DOHH2 (cell line): Measurements from ENCODE around the gene GAS2L1.

Source experiments
- H3F3A ChIP-seq: fragments of 200-600 bp; sonication (generic), shearing (Covaris generic); 2 replicates; pipeline ENCODE4 v1.6.0; 2016; ENCODE audit warnings: antibody characterized with exemption, mild to moderate bottlenecking; ENCODE audit not compliant: control insufficient read depth, insufficient read depth
- H3K27ac ChIP-seq: fragments of 200-600 bp; sonication (generic); 2 replicates; pipeline ENCODE4 v1.5.1; 2014; ENCODE audit warnings: low read depth, mild to moderate bottlenecking, low read length, moderate library complexity
- H3K27me3 ChIP-seq: fragments of 200-600 bp; sonication (generic); 2 replicates; pipeline ENCODE4 v1.6.1; 2014; ENCODE audit warnings: mild to moderate bottlenecking, low read length, mixed read lengths; ENCODE audit not compliant: control insufficient read depth
- H3K36me3 ChIP-seq: fragments of 200-600 bp; sonication (generic); 2 replicates; pipeline ENCODE4 v1.6.1; 2014; ENCODE audit warnings: mild to moderate bottlenecking, low read length, moderate library complexity, mixed read lengths; ENCODE audit not compliant: control insufficient read depth
- H3K4me1 ChIP-seq: fragments of 200-600 bp; sonication (generic); 2 replicates; pipeline ENCODE4 v1.6.1; 2014; ENCODE audit warnings: mild to moderate bottlenecking, low read length, mixed read lengths; ENCODE audit not compliant: control insufficient read depth
- H3K4me2 ChIP-seq: fragments of 200-600 bp; sonication (generic); 2 replicates; pipeline ENCODE4 v1.6.0; 2014; ENCODE audit warnings: mild to moderate bottlenecking, low read length, moderate library complexity
- H3K4me3 ChIP-seq: fragments of 200-600 bp; sonication (generic); 2 replicates; pipeline ENCODE4 v1.5.1; 2014; ENCODE audit warnings: mild to moderate bottlenecking, low read length, mixed read lengths
- H3K79me2 ChIP-seq: fragments of 200-600 bp; sonication (generic); 2 replicates; pipeline ENCODE4 v1.6.1; 2014; ENCODE audit warnings: mild to moderate bottlenecking, low read length, mixed read lengths; ENCODE audit not compliant: control insufficient read depth
- H3K9me2 ChIP-seq: fragments of 200-600 bp; sonication (generic); replicated peaks from 2 replicates; pipeline ENCODE4 v1.6.1; 2014; ENCODE audit warnings: mild to moderate bottlenecking, low read length, mixed read lengths; ENCODE audit not compliant: control insufficient read depth
- H3K9me3 ChIP-seq: fragments of 200-600 bp; sonication (generic); 2 replicates; pipeline ENCODE4 v1.6.1; 2014; ENCODE audit warnings: antibody characterized with exemption, low read length, mixed read lengths; ENCODE audit not compliant: control insufficient read depth, insufficient read depth
- H4K20me1 ChIP-seq: fragments of 200-600 bp; sonication (generic); 2 replicates; pipeline ENCODE4 v1.6.0; 2014; ENCODE audit warnings: low read depth, mild to moderate bottlenecking, antibody characterized with exemption, low read length, moderate library complexity; ENCODE audit not compliant: control insufficient read depth, insufficient read depth
- CTCF ChIP-seq: fragments of 200-600 bp; sonication (generic); IDR thresholded peaks from one replicate; pipeline ENCODE4 v1.5.1; 2014; ENCODE audit warnings: antibody characterized with exemption, mild to moderate bottlenecking, low read depth, low read length; ENCODE audit not compliant: poor library complexity, severe bottlenecking
- EZH2phosphoT487 ChIP-seq: fragments of 200-600 bp; sonication (generic); IDR thresholded peaks from 2 replicates; pipeline ENCODE4 v1.6.1; 2017; ENCODE audit warnings: borderline replicate concordance, mild to moderate bottlenecking, antibody characterized with exemption, low read length, moderate library complexity, mixed read lengths

Gene GAS2L1

GRCh38 chr22:29342177-29342576 lies 35.7 kb downstream of the GAS2L1 start:
- no peaks in the 10 kb centered on the region for H3F3A ChIP-seq
- H3K36me3 ChIP-seq: peaks cover 88% of the 10 kb centered on the region
- no peaks in the 10 kb centered on the region for H3K79me2 ChIP-seq
- H3K9me3 ChIP-seq: no peaks in the 10 kb centered on the region
- H3K4me2 ChIP-seq: no peak overlapping the region
- no peaks in the 10 kb centered on the region for H3K9me2 ChIP-seq
- H3K27ac ChIP-seq: no peak overlapping the region
- TF ChIP-seq CTCF (no peak), EZH2phosphoT487 (no peak)
- peaks cover 7% of the 10 kb centered on the region; the same call in 1 of the 2 replicates for H4K20me1 ChIP-seq
- no peak overlapping the region for H3K4me3 ChIP-seq
- H3K27me3 ChIP-seq: no peaks in the 10 kb centered on the region
- no peaks in the 10 kb centered on the region for H3K4me1 ChIP-seq

GRCh38 chr22:29342577-29343312 lies 36.3 kb downstream of the GAS2L1 start:
- H3K4me1 ChIP-seq: no peaks in the 10 kb centered on the region
- no peaks in the 10 kb centered on the region for H3K9me2 ChIP-seq

GRCh38 chr22:29343313-29343805 lies 36.9 kb downstream of the GAS2L1 start:
- Histone ChIP-seq H3K36me3 (peaks cover 88% of the 10 kb centered on the region), H3K27me3 (no peaks in the 10 kb centered on the region), H3K4me2 (no peak overlapping the region), H3K4me1 (no peaks in the 10 kb centered on the region), H3F3A (no peaks in the 10 kb centered on the region), H3K4me3 (no peak overlapping the region), H3K27ac (no peak overlapping the region), H3K9me2 (no peaks in the 10 kb centered on the region), H4K20me1 (peaks cover 8% of the 10 kb centered on the region; the same call in 1 of the 2 replicates), H3K79me2 (no peaks in the 10 kb centered on the region), H3K9me3 (no peaks in the 10 kb centered on the region)
- TF ChIP-seq CTCF (no peak), EZH2phosphoT487 (no peak)

More at GRCh38 chr22:29342577-29343312, 36.3 kb downstream of the GAS2L1 start:
- Histone ChIP-seq H3K9me3 (no peaks in the 10 kb centered on the region), H3K27me3 (no peaks in the 10 kb centered on the region), H3K79me2 (no peaks in the 10 kb centered on the region), H4K20me1 (peaks cover 8% of the 10 kb centered on the region; the same call in 1 of the 2 replicates), H3K4me3 (no peak overlapping the region), H3F3A (no peaks in the 10 kb centered on the region), H3K27ac (no peak overlapping the region), H3K36me3 (peaks cover 88% of the 10 kb centered on the region), H3K4me2 (no peak overlapping the region)
- TF ChIP-seq CTCF (no peak), EZH2phosphoT487 (no peak)
